Ovary (tissue), 9 donors: ENCODE measurements around the gene CD244. TPM values are rescaled to one million over a fixed set of nuclear protein-coding genes. Genes with fewer than 3 reads are reported as not detected.

Experiments
- DNase-seq, 5 donors: peaks; one replicate each; pipeline ENCODE4 v3.0.0-alpha.2; 2019 to 2020
- H3K27ac ChIP-seq, 2 donors: fragments of 200-600 bp; one replicate each; pipeline versions ENCODE4 v1.5.1 to v1.8.0; 2019 to 2022
- H3K27me3 ChIP-seq: fragments of 200-600 bp; one replicate; pipeline ENCODE4 v1.8.0; 2022
- H3K36me3 ChIP-seq: fragments of 200-600 bp; sonication (generic); one replicate; pipeline ENCODE4 v1.5.1; 2019
- H3K4me1 ChIP-seq: one replicate; pipeline ENCODE4 v1.8.1; 2013; ENCODE audit warnings: mild to moderate bottlenecking, moderate library complexity; ENCODE audit not compliant: insufficient read depth
- H3K4me3 ChIP-seq: fragments of 200-600 bp; sonication (generic); one replicate; pipeline ENCODE4 v1.5.1; 2017
- H3K9me3 ChIP-seq, 2 donors: fragments of 200-600 bp in 1 of 2; sonication (generic) in 1 of 2; one replicate each; pipeline versions ENCODE4 v1.5.1 to v1.8.1; 2013 to 2019; ENCODE audit warnings: mild to moderate bottlenecking in 1 of 2, moderate library complexity in 1 of 2
- CTCF ChIP-seq, 3 donors: fragments of 450-650 bp in 2 of 3; fragments of 200-600 bp in 1 of 3; IDR thresholded peaks; one replicate each; pipeline versions ENCODE4 v1.5.1 to v1.8.0; 2016 to 2022; ENCODE audit warnings: antibody characterized with exemption in 3 of 3, mild to moderate bottlenecking in 1 of 3
- EP300 ChIP-seq: sonication (generic); formaldehyde crosslinking; IDR thresholded peaks from one replicate; pipeline ENCODE4 v1.6.1; 2017; ENCODE audit warnings: antibody characterized with exemption
- POLR2A ChIP-seq: fragments of 450-650 bp; IDR thresholded peaks from one replicate; pipeline ENCODE4 v1.6.1; 2017; ENCODE audit warnings: antibody characterized with exemption, mild to moderate bottlenecking, moderate library complexity
- WGBS, 3 donors: extraction: QIAGEN DNeasy Blood & Tissue Kit in 1 of 3; methylation state at CpG; one replicate each; pipeline versions ENCODE4 v1.1.5 to v1.1.7; 2013 to 2017; 5-methylcytosine and 5-hydroxymethylcytosine counted together
- intact Hi-C, 4 donors: fragments of 100-400 bp; cut with DNase I; formaldehyde crosslinking; loops; one replicate each; pipeline versions ENCODE4 v1.11.0 to v1.15.1; 2022 to 2023
- polyA plus RNA-seq, 2 donors: library from polyadenylated mRNA; stranded (reverse); fragments of 200-250 nt in 1 of 2; fragments of 350-450 nt in 1 of 2; fragmentation: Illumina TruSeq in 1 of 2; extraction: RNeasy Lipid Tissue Mini Kit (QIAGEN cat#74804) in 1 of 2; gene quantifications; one replicate each; pipeline ENCODE4 v1.2.3, GENCODE V29; 2013 to 2014
- total RNA-seq, 7 donors: library from RNA; depleted of rRNA in 2 of 7; stranded (reverse); fragments of >200 nt in 2 of 7; fragmentation: NEBNext Ultra II Directional in 3 of 7; extraction: Animal tissue kit (Norgen Biotek cat#: 25700) in 3 of 7; gene quantifications; one replicate each; pipeline versions ENCODE4 v1.1.0 to v1.2.4, GENCODE V29; 2016 to 2023
- donor health status: DM: no; HTN: no; CAD: no; lungs with moderate emphysema.
- donor health status: DM: no; HTN: no; CAD: no.
- donor health status: Bipolar disorder and iron deficiency.
- donor health status: DM: yes; HTN: yes; CAD: no.
- donor health status: DM: no; HTN: no; CAD: no.
- donor health status: DM: yes; HTN: yes; CAD: no.

CD244 gene
- total and polyA plus RNA-seq, 9 donors: 0.45 to 3.1 (median 0.60) TPM

GRCh38 chr1:160863774-160864131 lies 1.1 kb upstream of the CD244 start:
- no peaks in the 10 kb centered on the region for H3K27me3 ChIP-seq
- intact Hi-C loops: no loop called here

GRCh38 chr1:160863061-160863773 lies 530 bp upstream of the CD244 start:
- no peaks in the 10 kb centered on the region for H3K9me3 ChIP-seq
- TF ChIP-seq EP300 (no peak), CTCF (IDR thresholded peaks at IDR 0.05) (no peak), POLR2A (no peak)
- no peak for DNase-seq
- H3K27ac ChIP-seq: no peak overlapping the region
- H3K36me3 ChIP-seq: no peaks in the 10 kb centered on the region
- H3K4me3 ChIP-seq: no peak overlapping the region
- H3K27me3 ChIP-seq: no peaks in the 10 kb centered on the region
- WGBS, 3 donors: 86 to 92% (median 90%) methylated on average over 11 of the region's 11 CpGs
- H3K4me1 ChIP-seq: peaks cover 9% of the 10 kb centered on the region
- intact Hi-C loops: no loop called here

More at GRCh38 chr1:160863774-160864131, 1.1 kb upstream of the CD244 start:
- Histone ChIP-seq H3K4me3 (no peak overlapping the region), H3K9me3 (no peaks in the 10 kb centered on the region), H3K4me1 (peaks cover 9% of the 10 kb centered on the region), H3K36me3 (no peaks in the 10 kb centered on the region), H3K27ac (no peak overlapping the region)
- DNase-seq: no peak
- TF ChIP-seq CTCF (IDR thresholded peaks at IDR 0.05) (no peak), POLR2A (no peak), EP300 (no peak)
- 44 to 65% (median 55%) methylated on average over 4 of the region's 4 CpGs for WGBS, 3 donors

- Histone ChIP-seq H3K4me1 (peaks cover 9% of the 10 kb centered on the region), H3K27ac (no peak overlapping the region), H3K36me3 (no peaks in the 10 kb centered on the region), H3K9me3 (no peaks in the 10 kb centered on the region), H3K27me3 (no peaks in the 10 kb centered on the region), H3K4me3 (no peak overlapping the region)
- TF ChIP-seq CTCF (IDR thresholded peaks at IDR 0.05) (no peak), POLR2A (no peak), EP300 (no peak)
- no peak for DNase-seq
- intact Hi-C loops: no loop called here
- 71 to 89% (median 83%) methylated on average over 5 of the region's 5 CpGs for WGBS, 3 donors
Measured at GRCh38 chr1:160860840-160861505, 1.7 kb downstream of the CD244 start.

- Histone ChIP-seq H3K27ac (no peak overlapping the region), H3K27me3 (no peaks in the 10 kb centered on the region), H3K4me1 (peaks cover 5% of the 10 kb centered on the region), H3K4me3 (no peak overlapping the region), H3K9me3 (no peaks in the 10 kb centered on the region), H3K36me3 (no peaks in the 10 kb centered on the region)
- intact Hi-C loops: no loop called here
- WGBS, 3 donors: 94 to 96% (median 95%) methylated on average over 5 of the region's 5 CpGs
- TF ChIP-seq POLR2A (no peak), CTCF (IDR thresholded peaks at IDR 0.05) (no peak), EP300 (no peak)
- no peak for DNase-seq
Measured at GRCh38 chr1:160859166-160859565, 3.5 kb downstream of the CD244 start.
